ENCODE data around the gene GPC6.

Gene GPC6

DNA sequence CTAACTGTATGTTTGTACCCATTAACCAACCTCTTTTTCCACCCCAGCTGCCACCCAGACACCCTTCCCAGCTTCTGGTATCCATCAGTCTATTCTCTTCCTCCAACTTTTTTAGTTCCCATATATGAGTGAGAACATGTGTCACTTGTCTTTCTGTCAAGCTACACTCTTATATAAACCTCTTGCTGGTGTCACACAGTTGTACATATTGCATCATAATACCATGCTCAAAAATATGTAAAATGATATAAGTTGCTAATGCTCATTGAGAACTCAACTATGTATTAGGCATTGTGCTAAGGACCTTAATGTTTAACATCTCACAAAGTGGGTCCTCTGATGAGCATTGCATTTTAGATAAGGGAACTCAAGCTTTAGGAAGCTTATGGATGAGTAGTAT is 395.4 kb downstream of the GPC6 start:
- Histone ChIP-seq H2BK5ac (ENCODE audit: low read depth, low read length, poor library complexity) (no peak overlapping the region), H3K27me3 (ENCODE audit: insufficient read depth, low read length) (no peaks in the 10 kb centered on the region), H3K4me2 (ENCODE audit: low read length) (no peak overlapping the region), H3K23ac (ENCODE audit: low read length) (no peak overlapping the region), H3K4me1 (ENCODE audit: control insufficient read depth in 1 of 2, insufficient read depth in 2 of 2, low read length in 2 of 2) (no peaks in the 10 kb centered on the region), H3K27ac (ENCODE audit: low read depth, low read length) (no peak overlapping the region), H2BK12ac (ENCODE audit: low read length) (no peak overlapping the region), H4K8ac (ENCODE audit: low read depth, low read length) (no peak overlapping the region), H4K91ac (ENCODE audit: low read depth, low read length) (no peak overlapping the region), H3K9me3 (ENCODE audit: insufficient read depth, low read depth, low read length) (no peaks in the 10 kb centered on the region), H2BK120ac (ENCODE audit: insufficient read depth, low read length, poor library complexity) (no peak overlapping the region), H3K18ac (ENCODE audit: low read length) (no peak overlapping the region), H3K79me1 (ENCODE audit: low read length) (no peaks in the 10 kb centered on the region), H4K12ac (ENCODE audit: low read depth, low read length) (no peak overlapping the region), H3K36me3 (ENCODE audit: control insufficient read depth in 1 of 2, insufficient read depth in 2 of 2, low read length in 2 of 2) (no peaks in the 10 kb centered on the region), H3K4me3 (ENCODE audit: low read depth, low read length) (no peak overlapping the region), H2AK5ac (ENCODE audit: low read length) (no peak overlapping the region), H3K4ac (ENCODE audit: low read depth, low read length) (no peak overlapping the region), H3K9ac (ENCODE audit: low read length) (no peak overlapping the region), H2AFZ (ENCODE audit: insufficient read depth, low read length, poor library complexity) (no peak overlapping the region), H3K14ac (ENCODE audit: low read length) (no peak overlapping the region), H3K79me2 (ENCODE audit: control insufficient read depth, insufficient read depth, low read length, poor library complexity) (no peaks in the 10 kb centered on the region)
- DNase-seq: no peak

DNA sequence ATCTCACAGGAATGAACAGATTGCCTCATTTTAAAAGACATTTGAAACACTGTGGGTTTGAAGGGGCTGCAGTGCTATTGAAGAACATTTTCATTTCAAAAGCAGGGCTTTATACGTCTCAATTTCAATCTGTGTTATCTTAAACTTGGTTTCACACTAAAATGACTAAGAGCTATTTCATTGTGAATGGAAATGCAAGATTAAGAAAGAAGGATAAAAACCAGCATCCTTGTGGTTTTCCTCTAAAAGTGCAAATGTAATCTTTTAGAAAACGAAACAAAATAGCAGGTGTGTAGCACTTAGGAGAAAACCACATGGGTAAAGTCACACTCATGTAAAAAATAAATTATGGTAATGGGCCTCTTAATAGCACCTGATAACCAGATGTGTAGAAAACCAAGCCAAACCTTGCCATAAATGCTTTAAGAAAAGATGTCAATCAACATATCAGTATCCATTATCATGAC is 397.7 kb downstream of the GPC6 start:
- no peak overlapping the region for H3K14ac ChIP-seq (ENCODE audit: low read length)
- H3K4me3 ChIP-seq (ENCODE audit: low read depth, low read length): no peak overlapping the region
- H3K23ac ChIP-seq (ENCODE audit: low read length): no peak overlapping the region
- no peak overlapping the region for H3K18ac ChIP-seq (ENCODE audit: low read length)
- WGBS (ENCODE audit: extremely low coverage, insufficient coverage, insufficient read length): no CpG with 5 or more reads among the region's 2 CpGs
- H4K12ac ChIP-seq (ENCODE audit: low read depth, low read length): no peak overlapping the region
- no peaks in the 10 kb centered on the region for H3K27me3 ChIP-seq (ENCODE audit: insufficient read depth, low read length)
- H3K79me1 ChIP-seq (ENCODE audit: low read length): no peaks in the 10 kb centered on the region
- H3K9ac ChIP-seq (ENCODE audit: low read length): no peak overlapping the region
- H2BK5ac ChIP-seq (ENCODE audit: low read depth, low read length, poor library complexity): no peak overlapping the region
- H3K4me1 ChIP-seq (ENCODE audit: control insufficient read depth in 1 of 2, insufficient read depth in 2 of 2, low read length in 2 of 2): no peaks in the 10 kb centered on the region
- no peaks in the 10 kb centered on the region for H3K9me3 ChIP-seq (ENCODE audit: insufficient read depth, low read depth, low read length)
- no peaks in the 10 kb centered on the region for H3K79me2 ChIP-seq (ENCODE audit: control insufficient read depth, insufficient read depth, low read length, poor library complexity)
- no peak overlapping the region for H2BK12ac ChIP-seq (ENCODE audit: low read length)
- H2BK120ac ChIP-seq (ENCODE audit: insufficient read depth, low read length, poor library complexity): no peak overlapping the region
- H4K8ac ChIP-seq (ENCODE audit: low read depth, low read length): no peak overlapping the region
- no peak overlapping the region for H2AFZ ChIP-seq (ENCODE audit: insufficient read depth, low read length, poor library complexity)
- no peak overlapping the region for H2AK5ac ChIP-seq (ENCODE audit: low read length)
- no peak overlapping the region for H4K91ac ChIP-seq (ENCODE audit: low read depth, low read length)
- no peaks in the 10 kb centered on the region for H3K36me3 ChIP-seq (ENCODE audit: control insufficient read depth in 1 of 2, insufficient read depth in 2 of 2, low read length in 2 of 2)
- no peak for DNase-seq
- no peak overlapping the region for H3K27ac ChIP-seq (ENCODE audit: low read depth, low read length)
- H3K4me2 ChIP-seq (ENCODE audit: low read length): no peak overlapping the region
- no peak overlapping the region for H3K4ac ChIP-seq (ENCODE audit: low read depth, low read length)

DNA sequence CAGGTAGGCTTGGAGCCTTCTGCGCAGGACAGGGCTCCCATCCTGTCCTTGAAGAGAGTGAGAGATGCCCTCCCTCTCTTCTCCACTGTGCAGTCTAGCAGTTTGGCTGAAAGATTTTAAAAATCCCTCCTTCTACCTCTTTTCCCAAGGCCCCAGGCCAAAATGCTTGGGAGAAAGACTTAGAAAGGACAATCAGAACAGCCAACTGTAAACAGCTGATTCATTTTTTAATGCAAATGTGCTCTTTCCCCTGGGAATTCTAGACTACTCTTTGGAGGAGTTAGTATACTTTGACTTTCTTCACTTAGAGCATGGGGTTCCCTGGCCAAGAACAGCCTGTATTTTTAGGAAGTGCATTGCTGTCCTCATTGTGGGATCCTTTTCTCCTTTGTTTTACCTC is 398.9 kb downstream of the GPC6 start:
- Histone ChIP-seq H3K9me3 (ENCODE audit: insufficient read depth, low read depth, low read length) (no peaks in the 10 kb centered on the region), H2AK5ac (ENCODE audit: low read length) (no peak overlapping the region), H3K27me3 (ENCODE audit: insufficient read depth, low read length) (no peaks in the 10 kb centered on the region), H3K4ac (ENCODE audit: low read depth, low read length) (no peak overlapping the region), H4K12ac (ENCODE audit: low read depth, low read length) (no peak overlapping the region), H3K9ac (ENCODE audit: low read length) (no peak overlapping the region), H3K14ac (ENCODE audit: low read length) (no peak overlapping the region), H3K79me1 (ENCODE audit: low read length) (no peaks in the 10 kb centered on the region), H3K4me2 (ENCODE audit: low read length) (no peak overlapping the region), H3K18ac (ENCODE audit: low read length) (no peak overlapping the region), H3K23ac (ENCODE audit: low read length) (no peak overlapping the region), H3K79me2 (ENCODE audit: control insufficient read depth, insufficient read depth, low read length, poor library complexity) (no peaks in the 10 kb centered on the region), H3K4me1 (ENCODE audit: control insufficient read depth in 1 of 2, insufficient read depth in 2 of 2, low read length in 2 of 2) (no peaks in the 10 kb centered on the region), H2BK5ac (ENCODE audit: low read depth, low read length, poor library complexity) (no peak overlapping the region), H3K4me3 (ENCODE audit: low read depth, low read length) (no peak overlapping the region), H4K8ac (ENCODE audit: low read depth, low read length) (no peak overlapping the region), H4K91ac (ENCODE audit: low read depth, low read length) (no peak overlapping the region), H3K36me3 (ENCODE audit: control insufficient read depth in 1 of 2, insufficient read depth in 2 of 2, low read length in 2 of 2) (no peaks in the 10 kb centered on the region), H3K27ac (ENCODE audit: low read depth, low read length) (no peak overlapping the region), H2BK120ac (ENCODE audit: insufficient read depth, low read length, poor library complexity) (no peak overlapping the region), H2BK12ac (ENCODE audit: low read length) (no peak overlapping the region), H2AFZ (ENCODE audit: insufficient read depth, low read length, poor library complexity) (no peak overlapping the region)
- no peak for DNase-seq
- no CpG with 5 or more reads among the region's 1 CpG for WGBS (ENCODE audit: extremely low coverage, insufficient coverage, insufficient read length)

DNA sequence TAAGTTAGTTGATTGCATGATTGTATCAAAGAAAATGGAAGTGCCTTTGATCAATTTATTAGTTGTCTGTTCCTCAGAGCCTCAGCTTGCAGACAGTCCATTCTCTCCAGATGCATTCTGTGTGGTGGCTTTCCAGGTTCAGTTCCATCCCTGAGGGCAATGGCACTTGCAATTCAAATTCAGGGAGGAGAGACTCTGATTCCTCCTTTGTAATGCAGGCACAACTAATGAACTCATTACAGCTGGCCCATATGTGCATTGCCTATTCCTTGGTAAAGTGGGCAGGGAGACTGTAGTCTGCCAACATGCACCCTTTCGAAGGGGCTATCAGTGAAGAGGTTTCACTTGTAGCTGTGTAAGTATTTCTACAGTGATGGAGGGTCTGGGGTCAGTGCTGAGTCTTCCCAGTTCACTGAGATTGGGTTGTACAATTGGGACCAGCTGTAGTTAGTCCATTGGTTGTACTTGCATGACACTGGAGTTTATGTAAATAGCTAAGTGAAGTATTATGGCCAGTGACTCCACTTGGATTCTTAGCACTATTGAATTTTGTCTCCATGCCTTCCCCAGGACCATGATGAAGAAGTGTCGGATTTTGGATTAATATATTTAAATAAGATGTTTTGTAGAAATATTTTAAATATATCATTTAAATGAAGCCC is 401.7 kb downstream of the GPC6 start:
- H3K14ac ChIP-seq (ENCODE audit: low read length): no peak overlapping the region
- H2BK12ac ChIP-seq (ENCODE audit: low read length): no peak overlapping the region
- H2BK120ac ChIP-seq (ENCODE audit: insufficient read depth, low read length, poor library complexity): no peak overlapping the region
- no peaks in the 10 kb centered on the region for H3K36me3 ChIP-seq (ENCODE audit: control insufficient read depth in 1 of 2, insufficient read depth in 2 of 2, low read length in 2 of 2)
- H3K9me3 ChIP-seq (ENCODE audit: insufficient read depth, low read depth, low read length): no peaks in the 10 kb centered on the region
- no peaks in the 10 kb centered on the region for H3K79me2 ChIP-seq (ENCODE audit: control insufficient read depth, insufficient read depth, low read length, poor library complexity)
- no CpG with 5 or more reads among the region's 2 CpGs for WGBS (ENCODE audit: extremely low coverage, insufficient coverage, insufficient read length)
- no peak overlapping the region for H2AFZ ChIP-seq (ENCODE audit: insufficient read depth, low read length, poor library complexity)
- no peaks in the 10 kb centered on the region for H3K79me1 ChIP-seq (ENCODE audit: low read length)
- no peak for DNase-seq
- H3K18ac ChIP-seq (ENCODE audit: low read length): no peak overlapping the region
- H3K4me3 ChIP-seq (ENCODE audit: low read depth, low read length): no peak overlapping the region
- no peak overlapping the region for H4K12ac ChIP-seq (ENCODE audit: low read depth, low read length)
- no peak overlapping the region for H2BK5ac ChIP-seq (ENCODE audit: low read depth, low read length, poor library complexity)
- H2AK5ac ChIP-seq (ENCODE audit: low read length): no peak overlapping the region
- no peak overlapping the region for H3K27ac ChIP-seq (ENCODE audit: low read depth, low read length)
- H4K8ac ChIP-seq (ENCODE audit: low read depth, low read length): no peak overlapping the region
- H3K23ac ChIP-seq (ENCODE audit: low read length): no peak overlapping the region
- H3K4me2 ChIP-seq (ENCODE audit: low read length): no peak overlapping the region
- no peaks in the 10 kb centered on the region for H3K4me1 ChIP-seq (ENCODE audit: control insufficient read depth in 1 of 2, insufficient read depth in 2 of 2, low read length in 2 of 2)
- H3K4ac ChIP-seq (ENCODE audit: low read depth, low read length): no peak overlapping the region
- no peaks in the 10 kb centered on the region for H3K27me3 ChIP-seq (ENCODE audit: insufficient read depth, low read length)
- H3K9ac ChIP-seq (ENCODE audit: low read length): no peak overlapping the region
- H4K91ac ChIP-seq (ENCODE audit: low read depth, low read length): no peak overlapping the region
